HepG2 (cell line): Measurements from ENCODE around the gene TOMM22. TPM values are rescaled to one million over a fixed set of nuclear protein-coding genes. Genes with fewer than 3 reads are reported as not detected.

Experiments used
- ATF5 ChIP-seq: sonication (generic); formaldehyde crosslinking; IDR thresholded peaks from 2 replicates; pipeline ENCODE4 v1.4.0; 2020; ENCODE audit warnings: mild to moderate bottlenecking, low read depth, missing genetic modification reagents
- DMTF1 ChIP-seq: sonication (generic); formaldehyde crosslinking; IDR thresholded peaks from 2 replicates; pipeline ENCODE4 v1.4.0; 2020; ENCODE audit warnings: mild to moderate bottlenecking, missing genetic modification reagents
- GFI1 ChIP-seq: sonication (generic); formaldehyde crosslinking; IDR thresholded peaks from 2 replicates; pipeline ENCODE4 v1.5.0; 2020; ENCODE audit warnings: missing genetic modification reagents, mild to moderate bottlenecking, borderline replicate concordance
- IRF2 ChIP-seq: IDR thresholded peaks from 2 replicates; pipeline ENCODE4 v1.6.1; 2018; ENCODE audit warnings: missing genetic modification reagents, missing compliant biosample characterization
- NFIC ChIP-seq: IDR thresholded peaks from 2 replicates; pipeline ENCODE4 v1.6.1; 2012; ENCODE audit warnings: mild to moderate bottlenecking, low read length, inconsistent platforms
- RBFOX2 ChIP-seq: fragments of 200-400 bp; formaldehyde crosslinking; IDR thresholded peaks from 2 replicates; pipeline ENCODE4 v1.6.1; 2017; ENCODE audit warnings: low read depth, mild to moderate bottlenecking, low read length
- RBM22 ChIP-seq: fragments of 200-400 bp; formaldehyde crosslinking; optimal IDR thresholded peaks from 2 replicates; pipeline ENCODE3; 2017; ENCODE audit warnings: mild to moderate bottlenecking, low read length, moderate library complexity
- SMAD9 ChIP-seq: sonication (generic); formaldehyde crosslinking; IDR thresholded peaks from 2 replicates; pipeline ENCODE4 v1.5.1; 2020; ENCODE audit warnings: mild to moderate bottlenecking, missing genetic modification reagents
- SP4 ChIP-seq: sonication (generic); formaldehyde crosslinking; IDR thresholded peaks from 2 replicates; pipeline ENCODE4 v1.8.1; 2023; ENCODE audit warnings: mild to moderate bottlenecking, missing genetic modification reagents
- SPEN ChIP-seq: sonication (generic); formaldehyde crosslinking; IDR thresholded peaks from 2 replicates; pipeline ENCODE4 v1.5.1; 2020; ENCODE audit warnings: low read depth, mild to moderate bottlenecking, missing genetic modification reagents
- TBL1XR1 ChIP-seq: fragments of 150-350 bp; IDR thresholded peaks from 2 replicates; pipeline ENCODE4 v1.6.1; 2014; ENCODE audit warnings: borderline replicate concordance, low read length; ENCODE audit not compliant: partially characterized antibody
- TFAP4 ChIP-seq: sonication (generic); IDR thresholded peaks from 2 replicates; pipeline ENCODE4 v1.6.1; 2016; ENCODE audit warnings: low read depth, borderline replicate concordance
- TRIM24 ChIP-seq: sonication (generic); formaldehyde crosslinking; IDR thresholded peaks from 2 replicates; pipeline ENCODE4 v1.8.0; 2022; ENCODE audit warnings: mild to moderate bottlenecking, missing genetic modification reagents
- TSC22D2 ChIP-seq: sonication (generic); formaldehyde crosslinking; IDR thresholded peaks from 2 replicates; pipeline ENCODE4 v1.5.1; 2020; ENCODE audit warnings: missing genetic modification reagents, mild to moderate bottlenecking, borderline replicate concordance
- ZFX ChIP-seq: sonication (generic); formaldehyde crosslinking; IDR thresholded peaks from 2 replicates; pipeline ENCODE4 v1.4.0; 2020; ENCODE audit warnings: mild to moderate bottlenecking, low read depth, missing genetic modification reagents, moderate library complexity
- ZNF10 ChIP-seq: sonication (generic); formaldehyde crosslinking; IDR thresholded peaks from 2 replicates; pipeline ENCODE4 v1.4.0; 2020; ENCODE audit warnings: mild to moderate bottlenecking, low read depth, missing genetic modification reagents, borderline replicate concordance
- ZNF282 ChIP-seq: fragments of 450-650 bp; IDR thresholded peaks from 2 replicates; pipeline ENCODE4 v1.6.1; 2018; ENCODE audit not compliant: partially characterized antibody
- ZNF382 ChIP-seq: sonication (generic); formaldehyde crosslinking; IDR thresholded peaks from 2 replicates; pipeline ENCODE4 v1.5.0; 2020; ENCODE audit warnings: missing genetic modification reagents, mild to moderate bottlenecking, borderline replicate concordance
- ZNF569 ChIP-seq: sonication (generic); formaldehyde crosslinking; IDR thresholded peaks from 2 replicates; pipeline ENCODE4 v1.5.0; 2020; ENCODE audit warnings: mild to moderate bottlenecking, missing genetic modification reagents, moderate library complexity, borderline replicate concordance
- ZNF574 ChIP-seq: sonication (generic); formaldehyde crosslinking; IDR thresholded peaks from 2 replicates; pipeline ENCODE4 v1.4.0; 2020; ENCODE audit warnings: missing genetic modification reagents
- ZNF691 ChIP-seq: sonication (generic); formaldehyde crosslinking; IDR thresholded peaks from 2 replicates; pipeline ENCODE4 v1.4.0; 2020; ENCODE audit warnings: missing genetic modification reagents, low read depth, mild to moderate bottlenecking, borderline replicate concordance
- ZNF740 ChIP-seq: sonication (generic); formaldehyde crosslinking; IDR thresholded peaks from 2 replicates; pipeline ENCODE4 v1.4.0; 2020; ENCODE audit warnings: missing genetic modification reagents
- polyA plus RNA-seq, 8 experiments: library from polyadenylated mRNA; depleted of rRNA in 3 of 8; stranded (reverse) in 7 of 8; unstranded in 1 of 8; fragments of >200 nt; fragmentation: Illumina TruSeq in 4 of 8; extraction: Trizol in 4 of 8; gene quantifications; 2 replicates each; pipeline versions ENCODE4 v1.2.1 to v1.2.3, GENCODE V29; 2011 to 2016; ENCODE audit warnings: low read depth in 4 of 8, missing spikeins in 1 of 8, mixed read lengths in 1 of 8; ENCODE audit not compliant: insufficient read depth in 1 of 8
- total RNA-seq, 5 experiments: library from RNA; depleted of rRNA; stranded (reverse); fragments of >200 nt; fragmentation: Illumina TruSeq; extraction: Trizol; gene quantifications; 2 replicates each; pipeline ENCODE4 v1.2.3, GENCODE V29; 2016; ENCODE audit warnings: low read depth in 1 of 5

TOMM22 gene
- total and polyA plus RNA-seq, 2 of the 13 experiments (the other 11 are each of a cell fraction or from before 2014, with no cell fraction given) = 46.9 to 118 TPM

GRCh38 chr22:38707346-38707745 lies 25.6 kb downstream of the TOMM22 start (continued):
- TF ChIP-seq ZNF10 (CRISPR knock-in tag) = no peak
- TF ChIP-seq TFAP4 = no peak; the same call in 1 of the 2 replicates
- no peak for TF ChIP-seq ATF5 (CRISPR knock-in tag)
- peak; percentile 70; the same call in 1 of the 2 replicates for TF ChIP-seq IRF2
- TF ChIP-seq DMTF1 (CRISPR knock-in tag) = no peak
- no peak for TF ChIP-seq ZNF569 (CRISPR knock-in tag)
- no peak for TF ChIP-seq GFI1 (CRISPR knock-in tag)
- TF ChIP-seq ZNF740 (CRISPR knock-in tag) = no peak
- TF ChIP-seq SPEN (CRISPR knock-in tag) = no peak
- no peak for TF ChIP-seq ZNF574 (CRISPR knock-in tag)
- no peak for TF ChIP-seq TRIM24 (CRISPR knock-in tag)
- no peak for TF ChIP-seq TSC22D2 (CRISPR knock-in tag)
- no peak for TF ChIP-seq SP4 (CRISPR knock-in tag)
- TF ChIP-seq ZNF282 = no peak
- TF ChIP-seq ZFX (CRISPR knock-in tag) = no peak
- TF ChIP-seq RBM22 = no peak
- no peak for TF ChIP-seq ZNF691 (CRISPR knock-in tag)
- TF ChIP-seq NFIC = no peak
- no peak for TF ChIP-seq SMAD9 (CRISPR knock-in tag)
- 0 out of 2 replicates have a peak, but pooled peaks have one; percentile 22 for TF ChIP-seq RBFOX2
- peak; percentile 33 for TF ChIP-seq TBL1XR1
- TF ChIP-seq ZNF382 = no peak
